Middle frontal gyrus (tissue), 1 donor: ENCODE measurements around the gene CERK.

Experiments used
- DNase-seq: peaks from one replicate; pipeline ENCODE4 v3.0.0-alpha.2; 2015; ENCODE audit warnings: low spot score; ENCODE audit errors: extremely low spot score

CERK gene

GRCh38 chr22:46663436-46664100, 74.5 kb downstream of the CERK start:
- DNase-seq, result no peak

- DNase-seq, result no peak
Observed at GRCh38 chr22:46663001-46663400, 75.1 kb downstream of the CERK start.

- DNase-seq, result no peak
Observed at GRCh38 chr22:46662226-46662625, 75.8 kb downstream of the CERK start.

GRCh38 chr22:46661221-46661851, 76.7 kb downstream of the CERK start:
- peak; percentile 62 for DNase-seq

GRCh38 chr22:46660604-46661201, 77.3 kb downstream of the CERK start:
- no peak for DNase-seq

GRCh38 chr22:46659791-46660186, 78.3 kb downstream of the CERK start:
- DNase-seq, result no peak

GRCh38 chr22:46659059-46659790, 78.8 kb downstream of the CERK start:
- no peak for DNase-seq

- no peak for DNase-seq
Observed at GRCh38 chr22:46657996-46658947, 79.8 kb downstream of the CERK start.

- DNase-seq, result no peak
Observed at GRCh38 chr22:46657655-46657953, 80.4 kb downstream of the CERK start.

GRCh38 chr22:46656856-46657654, 81.0 kb downstream of the CERK start:
- no peak for DNase-seq

GRCh38 chr22:46655861-46656608, 82.0 kb downstream of the CERK start:
- DNase-seq, result no peak

GRCh38 chr22:46654927-46655595, 83.0 kb downstream of the CERK start:
- no peak for DNase-seq

- DNase-seq, result no peak
Observed at GRCh38 chr22:46654426-46654825, 83.6 kb downstream of the CERK start.

- DNase-seq, result no peak
Observed at GRCh38 chr22:46653596-46653995, 84.5 kb downstream of the CERK start.

- DNase-seq, result no peak
Observed at GRCh38 chr22:46652847-46653331, 85.2 kb downstream of the CERK start.

- DNase-seq, result no peak
Observed at GRCh38 chr22:46652081-46652846, 85.8 kb downstream of the CERK start.

GRCh38 chr22:46651316-46651715, 86.7 kb downstream of the CERK start:
- DNase-seq, result no peak
